GM10266 (cell line): ENCODE results near the gene LUC7L3.
A peak's percentile ranks its signal among the peaks of the same experiment; 100 is the strongest.
"Not testable (repeated sequence)": the region's sequence is repeated elsewhere in the genome, so short reads cannot be mapped to it uniquely, and the experiment has no call there.

ENCODE experiments used
- DNase-seq: peaks from one replicate; pipeline ENCODE4 v3.0.0; 2012; ENCODE audit errors: extremely low spot score
- CTCF ChIP-seq: IDR thresholded peaks from 2 replicates; pipeline ENCODE4 v1.5.1; 2012; ENCODE audit warnings: mild to moderate bottlenecking, low read depth; ENCODE audit not compliant: control insufficient read depth, insufficient read depth; ENCODE audit errors: missing control alignments

LUC7L3 gene

DNA sequence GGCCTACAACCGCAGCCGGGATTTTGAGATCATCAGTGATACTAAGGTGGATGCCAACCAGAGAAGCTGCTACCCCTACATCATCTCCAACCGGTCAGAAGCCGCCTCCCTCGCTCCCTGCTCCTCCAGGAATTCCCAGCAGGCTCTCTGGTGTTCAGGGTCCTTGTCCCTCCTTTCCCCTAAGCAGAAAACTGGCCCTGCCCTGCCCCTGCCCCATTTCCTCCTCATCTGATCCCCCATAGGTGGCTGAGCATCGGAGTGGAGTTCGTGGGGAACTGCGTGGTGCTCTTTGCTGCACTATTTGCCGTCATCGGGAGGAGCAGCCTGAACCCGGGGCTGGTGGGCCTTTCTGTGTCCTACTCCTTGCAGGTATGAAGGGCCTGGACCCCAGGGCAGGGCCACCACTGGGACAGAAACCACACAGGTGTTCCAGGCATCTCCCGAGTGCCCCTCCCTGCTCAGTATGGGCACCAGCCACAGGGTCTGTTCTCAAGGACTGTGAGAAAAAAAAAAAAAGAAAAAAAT, 41.5 kb upstream of the LUC7L3 start:
- no peak for TF ChIP-seq CTCF
- DNase-seq: no peak

GRCh38 chr17:50679008-50679544, 40.3 kb upstream of the LUC7L3 start:
- TF ChIP-seq CTCF: no peak
- no peak for DNase-seq

DNA sequence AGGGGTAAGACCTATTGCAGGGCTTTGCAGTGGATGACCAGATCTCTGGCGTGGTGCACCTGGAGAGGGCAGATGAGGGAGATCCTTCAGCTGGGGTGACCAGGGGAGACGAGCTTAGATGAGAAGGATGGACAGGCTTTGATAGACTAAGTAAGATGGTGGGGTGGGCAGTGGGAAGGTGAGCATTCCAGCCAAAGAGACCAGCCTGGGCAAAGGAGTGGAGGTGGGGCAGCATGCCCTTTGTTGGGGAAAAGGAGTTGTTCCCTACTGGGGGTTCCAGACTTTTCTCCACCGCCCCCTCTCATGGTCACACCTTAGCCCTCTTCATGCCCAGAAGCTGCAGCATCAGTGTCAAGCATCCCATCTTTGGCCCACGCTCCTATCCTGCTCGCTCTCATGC, 39.3 kb upstream of the LUC7L3 start:
- no peak for DNase-seq

DNA sequence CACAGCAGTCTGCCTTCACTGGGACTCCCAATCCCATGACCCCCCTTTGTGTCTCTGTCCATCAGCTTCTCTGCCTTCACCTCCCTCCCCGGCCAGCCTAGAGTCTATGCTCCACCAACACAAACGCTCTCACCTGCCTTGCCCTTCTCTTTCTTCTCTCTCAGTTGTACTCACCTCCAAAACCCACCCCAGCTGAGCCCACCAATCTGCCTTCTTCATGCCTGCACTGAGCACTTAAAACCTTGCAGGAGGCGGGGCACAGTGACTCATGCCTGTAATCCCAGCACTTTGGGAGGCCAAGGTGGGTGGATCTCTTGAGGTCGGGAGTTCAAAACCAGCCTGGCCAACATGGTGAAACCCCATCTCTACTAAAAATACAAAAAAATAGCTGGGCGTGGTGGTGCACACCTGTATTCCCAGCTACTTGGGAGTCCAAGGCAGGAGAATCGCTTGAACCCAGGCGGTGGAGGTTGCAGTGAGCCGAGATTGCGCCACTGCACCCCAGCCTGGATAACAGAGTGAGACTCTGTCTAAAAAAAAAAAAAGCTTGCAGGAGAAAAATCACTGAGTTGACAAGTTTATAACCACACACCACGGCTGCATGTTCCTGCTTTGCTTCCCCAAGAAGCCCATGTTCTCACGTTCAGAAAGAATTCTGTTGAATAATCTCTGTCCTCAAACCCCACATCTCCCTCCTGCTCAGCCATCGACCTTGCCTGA, 38.7 kb upstream of the LUC7L3 start:
- not testable (repeated sequence) for DNase-seq

More for the DNA sequence above, 39.3 kb upstream of the LUC7L3 start:
- no peak for TF ChIP-seq CTCF

GRCh38 chr17:50681263-50682200, 37.9 kb upstream of the LUC7L3 start:
- TF ChIP-seq CTCF: peak; percentile 32
- DNase-seq: no peak

- no peak for DNase-seq
- no peak for TF ChIP-seq CTCF
Observed at GRCh38 chr17:50682441-50682840, 37.0 kb upstream of the LUC7L3 start.

GRCh38 chr17:50682938-50683337, 36.5 kb upstream of the LUC7L3 start:
- no peak for DNase-seq
- no peak for TF ChIP-seq CTCF
